ENCODE data around the gene PIK3CB.

GRCh38 chr3:138705675-138706074 lies 129.1 kb downstream of the PIK3CB start:
- no peak for TF ChIP-seq CTCF (IDR thresholded peaks at IDR 0.05)
- no peak for TF ChIP-seq ZFX (IDR thresholded peaks at IDR 0.05; ENCODE audit: borderline replicate concordance)

All from 22Rv1 (cell line).